Effector memory CD4-positive, alpha-beta T cell (primary cell): ENCODE measurements around the gene ZFP91.
A peak's percentile ranks its signal among the peaks of the same experiment; 100 is the strongest.
"Not testable (repeated sequence)": the region's sequence is repeated elsewhere in the genome, so short reads cannot be mapped to it uniquely, and the experiment has no call there.

ENCODE experiments used
- DNase-seq, 3 donors: peaks; one replicate each; pipeline ENCODE4 v3.0.0-alpha.2; 2020
- H3K27ac ChIP-seq: 2 replicates; pipeline ENCODE4 v1.7.0; 2013; ENCODE audit warnings: mild to moderate bottlenecking, low read length, moderate library complexity; ENCODE audit not compliant: insufficient read depth, poor library complexity, severe bottlenecking
- H3K27me3 ChIP-seq: replicated peaks from 2 replicates; pipeline ENCODE4 v1.7.0; 2013; ENCODE audit warnings: mild to moderate bottlenecking, low read length; ENCODE audit not compliant: insufficient read depth, control insufficient read depth, poor library complexity, severe bottlenecking
- H3K36me3 ChIP-seq: 2 replicates; pipeline ENCODE4 v1.7.0; 2013; ENCODE audit warnings: mild to moderate bottlenecking, low read length, moderate library complexity; ENCODE audit not compliant: control insufficient read depth, insufficient read depth
- H3K4me1 ChIP-seq: 2 replicates; pipeline ENCODE4 v1.7.0; 2013; ENCODE audit warnings: low read length, mild to moderate bottlenecking; ENCODE audit not compliant: control insufficient read depth, insufficient read depth, poor library complexity, severe bottlenecking
- H3K4me3 ChIP-seq: 2 replicates; pipeline ENCODE4 v1.7.0; 2013; ENCODE audit warnings: low read length, low read depth, mild to moderate bottlenecking; ENCODE audit not compliant: insufficient read depth, poor library complexity, severe bottlenecking
- H3K9me3 ChIP-seq: 2 replicates; pipeline ENCODE4 v1.7.0; 2013; ENCODE audit warnings: mild to moderate bottlenecking, low read length, moderate library complexity; ENCODE audit not compliant: control insufficient read depth

Gene ZFP91

GRCh38 chr11:58567889-58568512, 10.9 kb upstream of the ZFP91 start:
- H3K27me3 ChIP-seq = no peaks in the 10 kb centered on the region
- H3K36me3 ChIP-seq = peaks cover 19% of the 10 kb centered on the region
- no peak overlapping the region for H3K27ac ChIP-seq
- H3K4me3 ChIP-seq = no peak overlapping the region
- DNase-seq = peak; percentile 59 to 67 (median 66)
- peaks cover 26% of the 10 kb centered on the region for H3K4me1 ChIP-seq
- no peaks in the 10 kb centered on the region for H3K9me3 ChIP-seq

- not testable (repeated sequence) for H3K9me3 ChIP-seq, DNase-seq, H3K27me3 ChIP-seq
- Histone ChIP-seq H3K27ac (peak overlapping the region; percentile 99), H3K4me1 (peaks cover 35% of the 10 kb centered on the region), H3K36me3 (peaks cover 19% of the 10 kb centered on the region), H3K4me3 (peak overlapping the region; percentile 54)
Measured at GRCh38 chr11:58572906-58573305, 6.0 kb upstream of the ZFP91 start.

- Histone ChIP-seq H3K27me3 (no peaks in the 10 kb centered on the region), H3K27ac (peak overlapping the region; percentile 99), H3K4me3 (peak overlapping the region; percentile 54), H3K9me3 (no peaks in the 10 kb centered on the region), H3K36me3 (peaks cover 17% of the 10 kb centered on the region), H3K4me1 (peaks cover 31% of the 10 kb centered on the region)
- peak; percentile 34 to 59 (median 48) for DNase-seq
Measured at GRCh38 chr11:58573451-58574104, 5.3 kb upstream of the ZFP91 start.

GRCh38 chr11:58574881-58575280, 4.0 kb upstream of the ZFP91 start:
- Histone ChIP-seq H3K9me3 (no peaks in the 10 kb centered on the region), H3K27me3 (no peaks in the 10 kb centered on the region), H3K4me3 (peak overlapping the region; percentile 54), H3K27ac (peak overlapping the region; percentile 99), H3K36me3 (peaks cover 10% of the 10 kb centered on the region), H3K4me1 (peaks cover 31% of the 10 kb centered on the region)
- DNase-seq = no peak

- Histone ChIP-seq H3K36me3 (peaks cover 7% of the 10 kb centered on the region), H3K4me3 (peak within 1 kb of the TSS; percentile 72)
- peak; percentile 36 to 54 (median 43) for DNase-seq
Measured at GRCh38 chr11:58575377-58576020, 3.4 kb upstream of the ZFP91 start, which contains the start of gene LPXN. LPXN (minus strand) TSS chr11:58575856; CDS start chr11:58575772, 84 bp downstream.

GRCh38 chr11:58576887-58577471, 1.9 kb upstream of the ZFP91 start:
- Histone ChIP-seq H3K27ac (peak overlapping the region; percentile 99), H3K9me3 (no peaks in the 10 kb centered on the region), H3K4me3 (peak overlapping the region; percentile 72), H3K27me3 (no peaks in the 10 kb centered on the region), H3K36me3 (peaks cover 3% of the 10 kb centered on the region), H3K4me1 (peaks cover 42% of the 10 kb centered on the region)
- no peak for DNase-seq

More at GRCh38 chr11:58575377-58576020, 3.4 kb upstream of the ZFP91 start, which contains the start of gene LPXN:
- H3K4me1 ChIP-seq = peaks cover 34% of the 10 kb centered on the region
- H3K9me3 ChIP-seq = no peaks in the 10 kb centered on the region
- peak within 1 kb of the TSS; percentile 99 for H3K27ac ChIP-seq
- no peaks in the 10 kb centered on the region for H3K27me3 ChIP-seq

- Histone ChIP-seq H3K4me1 (peaks cover 38% of the 10 kb centered on the region), H3K27me3 (no peaks in the 10 kb centered on the region), H3K4me3 (peak overlapping the region; percentile 72), H3K36me3 (peaks cover 3% of the 10 kb centered on the region), H3K9me3 (no peaks in the 10 kb centered on the region), H3K27ac (peak overlapping the region; percentile 99)
- DNase-seq = peak; percentile 79 to 84 (median 79)
Measured at GRCh38 chr11:58577555-58578135, 1.2 kb upstream of the ZFP91 start.

GRCh38 chr11:58578136-58578634, 678 bp upstream of the ZFP91 start:
- H3K4me1 ChIP-seq = peaks cover 36% of the 10 kb centered on the region
- no peaks in the 10 kb centered on the region for H3K9me3 ChIP-seq
- H3K4me3 ChIP-seq = peak overlapping the region; percentile 72
- no peaks in the 10 kb centered on the region for H3K27me3 ChIP-seq
- peak; percentile 88 to 92 (median 92) for DNase-seq
- H3K27ac ChIP-seq = peak overlapping the region; percentile 99
- peaks cover 3% of the 10 kb centered on the region for H3K36me3 ChIP-seq

- DNase-seq = peak; percentile 87 to 89 (median 88)
- Histone ChIP-seq H3K4me3 (peak overlapping the region; percentile 92), H3K36me3 (peaks cover 3% of the 10 kb centered on the region), H3K4me1 (peaks cover 29% of the 10 kb centered on the region), H3K27me3 (no peaks in the 10 kb centered on the region), H3K27ac (peak overlapping the region; percentile 99), H3K9me3 (no peaks in the 10 kb centered on the region)
Measured at GRCh38 chr11:58579192-58580129, 598 bp downstream of the ZFP91 start.
